ENCODE data around the gene CCNYL1. TPM values are rescaled to one million over a fixed set of nuclear protein-coding genes. Genes with fewer than 3 reads are reported as not detected.

The CCNYL1 gene
- total RNA-seq, 2 donors from 2014 or later = 5.7 to 9.7 TPM

- H3K4me1 ChIP-seq (replicated peaks) = peaks cover 9% of the 10 kb centered on the region
- TF ChIP-seq, protein P1, sequence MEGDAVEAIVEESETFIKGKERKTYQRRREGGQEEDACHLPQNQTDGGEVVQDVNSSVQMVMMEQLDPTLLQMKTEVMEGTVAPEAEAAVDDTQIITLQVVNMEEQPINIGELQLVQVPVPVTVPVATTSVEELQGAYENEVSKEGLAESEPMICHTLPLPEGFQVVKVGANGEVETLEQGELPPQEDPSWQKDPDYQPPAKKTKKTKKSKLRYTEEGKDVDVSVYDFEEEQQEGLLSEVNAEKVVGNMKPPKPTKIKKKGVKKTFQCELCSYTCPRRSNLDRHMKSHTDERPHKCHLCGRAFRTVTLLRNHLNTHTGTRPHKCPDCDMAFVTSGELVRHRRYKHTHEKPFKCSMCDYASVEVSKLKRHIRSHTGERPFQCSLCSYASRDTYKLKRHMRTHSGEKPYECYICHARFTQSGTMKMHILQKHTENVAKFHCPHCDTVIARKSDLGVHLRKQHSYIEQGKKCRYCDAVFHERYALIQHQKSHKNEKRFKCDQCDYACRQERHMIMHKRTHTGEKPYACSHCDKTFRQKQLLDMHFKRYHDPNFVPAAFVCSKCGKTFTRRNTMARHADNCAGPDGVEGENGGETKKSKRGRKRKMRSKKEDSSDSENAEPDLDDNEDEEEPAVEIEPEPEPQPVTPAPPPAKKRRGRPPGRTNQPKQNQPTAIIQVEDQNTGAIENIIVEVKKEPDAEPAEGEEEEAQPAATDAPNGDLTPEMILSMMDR (IDR thresholded peaks at IDR 0.05) = no peak
- no peak for TF ChIP-seq POLR2A (IDR thresholded peaks at IDR 0.05)
- no peak for TF ChIP-seq POLR2AphosphoS5 (IDR thresholded peaks at IDR 0.05)
- no peaks in the 10 kb centered on the region for H3K27me3 ChIP-seq (replicated peaks; ENCODE audit: insufficient read depth)
- peak overlapping the region in 1 of 2 donors; percentile 90 for H3K27ac ChIP-seq
- intact Hi-C loops (cut with DNase I) = loop anchor here (2.0 kb wide), 1 partner anchor 254 kb away; the partner anchor contains the start of gene PLEKHM3
- H3K4me3 ChIP-seq = peak overlapping the region in 1 of 2 donors; percentile 74
- H3K36me3 ChIP-seq = no peaks in the 10 kb centered on the region
- no peaks in the 10 kb centered on the region for H3K9me3 ChIP-seq
- no peak for DNase-seq (ENCODE audit: low spot score)
- 42% methylated on average over 49 of the region's 50 CpGs for WGBS
Observed at GRCh38 chr2:207770602-207771404, 59.4 kb downstream of the CCNYL1 start.

- 81% methylated on average over 14 of the region's 14 CpGs for WGBS
- Histone ChIP-seq H3K27ac (no peak overlapping the region), H3K27me3 (replicated peaks; ENCODE audit: insufficient read depth) (no peaks in the 10 kb centered on the region), H3K36me3 (no peaks in the 10 kb centered on the region), H3K9me3 (no peaks in the 10 kb centered on the region), H3K4me1 (replicated peaks) (peaks cover 9% of the 10 kb centered on the region), H3K4me3 (no peak overlapping the region)
- intact Hi-C loops (cut with DNase I) = loop anchor here (2.0 kb wide), 1 partner anchor 253 kb away; the partner anchor contains the start of gene PLEKHM3
- no peak for DNase-seq (ENCODE audit: low spot score)
- TF ChIP-seq POLR2A (IDR thresholded peaks at IDR 0.05) = no peak
- no peak for TF ChIP-seq POLR2AphosphoS5 (IDR thresholded peaks at IDR 0.05)
- TF ChIP-seq, protein P1 (IDR thresholded peaks at IDR 0.05) = no peak
Observed at GRCh38 chr2:207771421-207771820, 60.0 kb downstream of the CCNYL1 start.

DNA sequence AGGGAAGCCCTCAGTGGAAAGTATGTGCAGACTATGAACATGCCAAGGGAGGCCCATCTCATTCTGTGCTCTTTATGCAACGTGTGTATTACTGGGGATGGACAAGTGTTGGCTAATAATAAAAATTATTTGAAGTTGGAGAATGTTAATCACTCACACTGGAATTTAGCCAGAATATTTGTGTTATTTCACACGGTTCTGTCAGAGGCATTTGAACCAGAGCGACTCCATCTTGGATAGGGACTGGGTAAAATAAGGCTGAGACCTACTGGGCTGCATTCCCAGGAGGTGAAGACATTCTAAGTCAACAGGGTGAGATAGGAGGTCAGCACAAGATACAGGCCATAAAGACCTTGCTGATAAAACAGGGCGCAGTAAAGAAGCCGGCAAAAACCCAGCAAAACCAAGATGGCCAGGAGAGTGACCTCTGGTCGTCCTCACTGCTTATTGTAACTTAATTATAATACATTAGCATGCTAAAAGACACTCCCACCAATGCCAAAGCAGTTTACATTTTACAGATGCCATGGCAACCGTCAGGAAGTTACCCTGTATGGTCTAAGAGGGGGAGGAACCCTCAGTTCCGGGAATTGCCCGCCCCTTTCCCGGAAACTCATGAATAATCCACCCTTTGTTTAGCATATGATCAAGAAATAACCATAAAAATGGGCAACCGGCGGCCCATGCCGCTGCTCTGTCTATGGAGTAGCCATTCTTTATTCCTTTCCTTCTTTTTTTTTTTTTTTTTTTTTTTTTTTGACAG is 60.8 kb downstream of the CCNYL1 start:
- 80% methylated on average over 13 of the region's 13 CpGs for WGBS
- TF ChIP-seq, protein P1 (IDR thresholded peaks at IDR 0.05) = no peak
- TF ChIP-seq POLR2AphosphoS5 (IDR thresholded peaks at IDR 0.05) (no peak), POLR2A (IDR thresholded peaks at IDR 0.05) (no peak)
- Histone ChIP-seq H3K9me3 (no peaks in the 10 kb centered on the region), H3K36me3 (no peaks in the 10 kb centered on the region), H3K27ac (no peak overlapping the region), H3K27me3 (replicated peaks; ENCODE audit: insufficient read depth) (no peaks in the 10 kb centered on the region), H3K4me3 (no peak overlapping the region), H3K4me1 (replicated peaks) (peaks cover 5% of the 10 kb centered on the region)
- DNase-seq (ENCODE audit: low spot score) = no peak
- intact Hi-C loops (cut with DNase I) = no loop called here

DNA sequence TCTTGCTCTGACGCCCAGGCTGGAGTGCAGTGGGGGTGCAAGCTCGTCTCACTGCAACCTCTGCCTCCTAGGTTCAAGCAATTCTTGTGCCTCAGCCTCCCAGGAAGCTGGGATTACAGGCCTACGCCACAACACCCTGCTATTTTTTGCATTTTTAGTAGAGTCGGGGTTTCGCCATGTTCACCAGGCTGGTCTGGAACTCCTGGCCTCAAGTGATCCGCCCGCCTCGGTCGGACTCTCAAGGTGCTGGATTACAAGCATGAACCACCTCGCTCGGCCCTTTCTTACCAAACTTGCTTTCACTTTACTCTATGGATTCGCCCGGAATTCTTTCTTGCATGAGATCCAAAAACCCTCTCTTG is 61.4 kb downstream of the CCNYL1 start:
- no peak for DNase-seq (ENCODE audit: low spot score)
- no peak overlapping the region for H3K27ac ChIP-seq
- TF ChIP-seq POLR2A (IDR thresholded peaks at IDR 0.05) = no peak
- H3K4me3 ChIP-seq = no peak overlapping the region
- 91% methylated on average over 13 of the region's 13 CpGs for WGBS
- H3K27me3 ChIP-seq (replicated peaks; ENCODE audit: insufficient read depth) = no peaks in the 10 kb centered on the region
- intact Hi-C loops (cut with DNase I) = no loop called here
- no peaks in the 10 kb centered on the region for H3K36me3 ChIP-seq
- no peaks in the 10 kb centered on the region for H3K4me1 ChIP-seq (replicated peaks)
- no peaks in the 10 kb centered on the region for H3K9me3 ChIP-seq

DNA sequence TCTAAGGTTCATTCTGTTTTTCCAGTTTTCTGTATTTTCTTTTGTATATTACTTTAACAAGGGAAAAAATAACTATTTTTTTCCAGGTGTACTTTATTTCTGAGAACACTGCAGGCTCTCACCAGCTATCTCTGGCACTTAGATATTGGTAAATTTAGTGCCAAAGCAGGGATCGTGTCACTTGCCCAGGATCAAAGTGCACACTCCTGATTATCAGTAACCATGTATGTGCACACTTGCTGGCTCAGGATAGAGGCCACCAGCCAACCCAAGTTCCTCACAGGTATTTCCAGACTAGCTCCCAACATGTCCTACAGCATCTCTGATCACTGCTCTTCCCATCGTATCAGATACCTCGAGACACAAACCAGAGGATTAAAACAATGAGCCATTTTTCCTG is 64.0 kb downstream of the CCNYL1 start:
- DNase-seq (ENCODE audit: low spot score) = no peak
- WGBS = 73% methylated on average over 3 of the region's 3 CpGs

More for the DNA sequence above, 64.0 kb downstream of the CCNYL1 start:
- intact Hi-C loops (cut with DNase I) = no loop called here
- Histone ChIP-seq H3K36me3 (no peaks in the 10 kb centered on the region), H3K4me3 (no peak overlapping the region), H3K9me3 (no peaks in the 10 kb centered on the region), H3K27ac (no peak overlapping the region), H3K27me3 (replicated peaks; ENCODE audit: insufficient read depth) (no peaks in the 10 kb centered on the region), H3K4me1 (replicated peaks) (no peaks in the 10 kb centered on the region)
- TF ChIP-seq POLR2A (IDR thresholded peaks at IDR 0.05) (no peak), POLR2AphosphoS5 (IDR thresholded peaks at IDR 0.05) (no peak)
- TF ChIP-seq, protein P1 (IDR thresholded peaks at IDR 0.05) = no peak

Measured in prostate gland (tissue), 2 donors.